ENCODE results near the gene TRIM73. TPM values are rescaled to one million over a fixed set of nuclear protein-coding genes. Genes with fewer than 3 reads are reported as not detected.
A peak's percentile ranks its signal among the peaks of the same experiment; 100 is the strongest.
"Not testable (repeated sequence)": the region's sequence is repeated elsewhere in the genome, so short reads cannot be mapped to it uniquely, and the experiment has no call there.

Gene TRIM73
- polyA plus RNA-seq, 1 experiment, result 0.39 TPM

- H3K36me3 ChIP-seq (ENCODE audit: control insufficient read depth, insufficient read depth, low read length); CTCF ChIA-PET; POLR2A ChIA-PET; H3K4me3 ChIP-seq (ENCODE audit: low read depth, low read length); H3K27me3 ChIP-seq (ENCODE audit: control insufficient read depth, insufficient read depth, low read length); DNase-seq (ENCODE audit: low read depth): not testable (repeated sequence)
Observed at GRCh38 chr7:75403455-75404443, 8.3 kb downstream of the TRIM73 start.

GRCh38 chr7:75404663-75405062 is 9.2 kb downstream of the TRIM73 start:
- H3K4me3 ChIP-seq (ENCODE audit: low read depth, low read length); H3K36me3 ChIP-seq (ENCODE audit: control insufficient read depth, insufficient read depth, low read length); POLR2A ChIA-PET; H3K27me3 ChIP-seq (ENCODE audit: control insufficient read depth, insufficient read depth, low read length); DNase-seq (ENCODE audit: low read depth); CTCF ChIA-PET: not testable (repeated sequence)

GRCh38 chr7:75409880-75410822 is 14.7 kb downstream of the TRIM73 start:
- CTCF ChIA-PET; DNase-seq (ENCODE audit: low read depth); H3K27me3 ChIP-seq (ENCODE audit: control insufficient read depth, insufficient read depth, low read length); POLR2A ChIA-PET; H3K36me3 ChIP-seq (ENCODE audit: control insufficient read depth, insufficient read depth, low read length): not testable (repeated sequence)
- H3K4me3 ChIP-seq (ENCODE audit: low read depth, low read length), result peak overlapping the region; percentile 36

DNA sequence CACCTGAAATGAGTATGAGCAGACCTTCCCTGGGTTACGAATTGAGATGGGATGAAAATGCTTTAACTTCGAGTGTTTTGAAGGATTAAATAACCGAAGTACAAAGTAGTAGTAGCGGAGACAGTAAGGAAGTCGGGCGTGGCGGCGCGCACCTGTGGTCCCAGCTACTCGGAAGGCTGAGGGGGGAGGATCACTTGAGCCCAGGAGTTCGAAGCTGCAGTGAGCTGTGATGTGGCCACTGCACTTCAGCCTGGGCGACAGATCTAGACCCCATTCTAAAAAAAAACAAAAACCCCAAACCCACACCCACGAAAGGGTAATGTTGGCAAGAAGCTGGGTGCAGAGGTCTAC is 15.4 kb downstream of the TRIM73 start:
- DNase-seq (ENCODE audit: low read depth); H3K27me3 ChIP-seq (ENCODE audit: control insufficient read depth, insufficient read depth, low read length); CTCF ChIA-PET; H3K4me3 ChIP-seq (ENCODE audit: low read depth, low read length); H3K36me3 ChIP-seq (ENCODE audit: control insufficient read depth, insufficient read depth, low read length); POLR2A ChIA-PET: not testable (repeated sequence)

- DNase-seq (ENCODE audit: low read depth); POLR2A ChIA-PET; CTCF ChIA-PET; H3K27me3 ChIP-seq (ENCODE audit: control insufficient read depth, insufficient read depth, low read length); H3K36me3 ChIP-seq (ENCODE audit: control insufficient read depth, insufficient read depth, low read length); H3K4me3 ChIP-seq (ENCODE audit: low read depth, low read length): not testable (repeated sequence)
Observed at GRCh38 chr7:75414204-75414603, 18.8 kb downstream of the TRIM73 start.

DNA sequence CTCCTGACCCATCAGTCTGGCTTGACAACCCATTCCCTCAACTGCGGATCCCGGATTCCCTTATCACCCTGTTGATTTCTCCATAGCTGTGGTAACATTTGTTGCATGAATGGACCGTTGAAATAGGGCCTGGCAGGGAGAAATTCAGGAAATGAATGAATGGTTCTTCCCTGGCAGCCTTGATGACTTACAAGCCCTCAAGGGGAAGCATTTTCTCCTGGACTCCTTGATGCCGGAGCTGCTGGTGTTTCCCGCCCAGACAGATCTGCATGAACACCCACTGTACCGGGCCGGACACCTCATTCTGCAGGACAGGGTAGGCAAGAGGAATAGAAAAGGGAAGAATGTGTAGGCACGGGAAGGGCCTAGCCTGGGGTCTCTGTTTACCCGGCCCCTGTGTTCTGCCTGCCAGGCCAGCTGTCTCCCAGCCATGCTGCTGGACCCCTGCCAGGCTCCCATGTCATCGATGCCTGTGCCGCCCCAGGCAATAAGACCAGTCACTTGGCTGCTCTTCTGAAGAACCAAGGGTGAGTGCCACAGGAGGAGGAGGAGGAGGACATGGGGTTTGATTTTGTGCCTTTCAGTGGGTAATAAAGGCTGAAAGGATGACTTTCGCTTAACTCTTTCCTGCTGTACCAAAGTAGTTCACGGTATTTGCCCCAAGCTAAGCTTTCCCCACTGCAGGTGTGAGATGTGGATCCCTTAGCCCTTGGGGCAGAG is 19.4 kb downstream of the TRIM73 start:
- H3K36me3 ChIP-seq (ENCODE audit: control insufficient read depth, insufficient read depth, low read length); DNase-seq (ENCODE audit: low read depth); H3K27me3 ChIP-seq (ENCODE audit: control insufficient read depth, insufficient read depth, low read length); H3K4me3 ChIP-seq (ENCODE audit: low read depth, low read length); POLR2A ChIA-PET; CTCF ChIA-PET: not testable (repeated sequence)

GRCh38 chr7:75415428-75415817 is 20.0 kb downstream of the TRIM73 start:
- CTCF ChIA-PET; H3K27me3 ChIP-seq (ENCODE audit: control insufficient read depth, insufficient read depth, low read length); POLR2A ChIA-PET; DNase-seq (ENCODE audit: low read depth); H3K36me3 ChIP-seq (ENCODE audit: control insufficient read depth, insufficient read depth, low read length); H3K4me3 ChIP-seq (ENCODE audit: low read depth, low read length): not testable (repeated sequence)

DNA sequence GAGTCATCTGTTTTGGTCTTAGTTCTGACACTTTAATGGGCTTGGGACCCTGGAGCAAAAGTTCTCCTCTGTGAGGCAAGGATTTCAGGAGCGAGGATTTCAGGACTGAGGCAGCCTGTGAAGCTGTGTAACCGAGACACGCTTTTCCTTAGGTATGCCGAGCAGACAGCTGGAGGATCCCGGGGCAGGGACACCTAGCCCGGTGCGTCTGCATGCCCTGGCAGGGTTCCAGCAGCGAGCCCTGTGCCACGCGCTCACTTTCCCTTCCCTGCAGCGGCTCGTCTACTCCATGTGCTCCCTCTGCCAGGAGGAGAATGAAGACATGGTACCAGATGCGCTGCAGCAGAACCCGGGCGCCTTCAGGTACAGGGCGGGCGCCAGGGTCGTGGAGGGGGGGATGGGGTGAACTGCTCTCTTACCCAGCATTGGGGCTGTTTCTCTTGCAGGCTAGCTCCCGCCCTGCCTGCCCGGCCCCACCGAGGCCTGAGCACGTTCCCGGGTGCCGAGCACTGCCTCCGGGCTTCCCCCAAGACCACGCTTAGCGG is 20.5 kb downstream of the TRIM73 start:
- POLR2A ChIA-PET, CTCF ChIA-PET: not testable (repeated sequence)

DNA sequence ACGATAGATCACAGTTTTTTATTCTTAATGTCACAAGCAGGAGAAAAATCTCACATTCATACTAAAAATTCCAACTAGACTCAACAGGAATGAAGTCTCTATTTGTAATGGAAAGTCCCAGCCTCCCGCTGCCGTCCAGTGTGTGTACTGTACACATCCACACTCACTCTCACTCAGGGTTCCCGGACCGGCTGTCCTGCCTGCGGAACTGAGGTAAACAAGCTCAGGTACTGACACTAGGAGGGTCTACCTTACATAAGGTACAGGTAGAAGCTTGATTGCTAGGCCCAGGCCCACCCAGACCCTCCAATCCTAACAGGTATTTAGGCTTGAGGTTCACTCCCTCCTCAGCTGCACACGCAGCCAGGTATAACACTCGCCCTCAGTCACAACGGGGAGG is 21.4 kb downstream of the TRIM73 start:
- H3K27me3 ChIP-seq (ENCODE audit: control insufficient read depth, insufficient read depth, low read length); CTCF ChIA-PET; POLR2A ChIA-PET; DNase-seq (ENCODE audit: low read depth); H3K4me3 ChIP-seq (ENCODE audit: low read depth, low read length); H3K36me3 ChIP-seq (ENCODE audit: control insufficient read depth, insufficient read depth, low read length): not testable (repeated sequence)

More for the DNA sequence above, 20.5 kb downstream of the TRIM73 start:
- not testable (repeated sequence) for H3K36me3 ChIP-seq (ENCODE audit: control insufficient read depth, insufficient read depth, low read length); DNase-seq (ENCODE audit: low read depth); H3K4me3 ChIP-seq (ENCODE audit: low read depth, low read length); H3K27me3 ChIP-seq (ENCODE audit: control insufficient read depth, insufficient read depth, low read length)

GRCh38 chr7:75418292-75418858 is 22.9 kb downstream of the TRIM73 start:
- H3K36me3 ChIP-seq (ENCODE audit: control insufficient read depth, insufficient read depth, low read length); POLR2A ChIA-PET; H3K27me3 ChIP-seq (ENCODE audit: control insufficient read depth, insufficient read depth, low read length); H3K4me3 ChIP-seq (ENCODE audit: low read depth, low read length); CTCF ChIA-PET; DNase-seq (ENCODE audit: low read depth): not testable (repeated sequence)

DNA sequence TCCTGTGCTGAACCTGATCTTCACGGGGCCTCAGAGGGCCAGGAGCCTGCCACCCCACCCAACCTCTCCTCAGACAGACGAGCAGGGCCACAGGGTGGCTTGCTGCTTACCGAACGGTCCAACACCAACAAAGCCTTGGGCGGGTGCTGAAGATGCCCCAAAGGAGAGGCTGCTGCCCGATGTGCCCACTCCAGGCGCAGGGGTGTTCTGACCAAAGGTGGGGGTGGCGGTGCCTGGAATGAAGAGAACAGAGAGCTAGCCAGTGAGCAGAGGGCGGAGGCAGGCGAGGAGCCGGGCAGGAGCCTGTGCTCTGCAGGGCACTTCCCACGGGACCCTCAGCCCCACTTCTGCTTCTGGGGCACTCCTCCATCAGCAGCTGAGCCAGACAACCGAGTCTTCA is 23.8 kb downstream of the TRIM73 start:
- CTCF ChIA-PET; DNase-seq (ENCODE audit: low read depth); H3K36me3 ChIP-seq (ENCODE audit: control insufficient read depth, insufficient read depth, low read length); H3K4me3 ChIP-seq (ENCODE audit: low read depth, low read length); H3K27me3 ChIP-seq (ENCODE audit: control insufficient read depth, insufficient read depth, low read length); POLR2A ChIA-PET: not testable (repeated sequence)

DNA sequence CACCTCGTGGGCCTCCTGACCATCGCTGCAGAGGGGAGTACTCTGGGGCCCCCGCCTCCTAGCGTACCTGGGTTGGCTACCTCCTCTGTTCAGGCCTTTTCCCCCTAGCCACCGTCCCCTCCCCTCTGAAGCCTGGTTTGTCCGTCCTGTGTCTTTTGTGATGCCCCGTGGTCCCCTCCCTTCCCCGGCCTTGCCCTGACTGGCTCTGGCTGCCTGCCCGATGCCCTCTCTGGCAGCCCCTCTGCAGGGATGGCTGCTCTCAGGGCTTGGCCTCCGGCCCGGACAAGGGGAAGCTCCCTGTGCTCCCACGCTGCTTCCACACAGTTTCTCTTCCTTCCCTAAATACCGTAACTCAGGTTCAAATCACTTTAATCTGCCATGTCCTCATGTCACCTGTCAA is 24.3 kb downstream of the TRIM73 start:
- CTCF ChIA-PET; POLR2A ChIA-PET; H3K4me3 ChIP-seq (ENCODE audit: low read depth, low read length): not testable (repeated sequence)

More for the DNA sequence above, 24.3 kb downstream of the TRIM73 start:
- H3K27me3 ChIP-seq (ENCODE audit: control insufficient read depth, insufficient read depth, low read length); DNase-seq (ENCODE audit: low read depth); H3K36me3 ChIP-seq (ENCODE audit: control insufficient read depth, insufficient read depth, low read length): not testable (repeated sequence)

Measured in BJ (cell line).